Urinary bladder (tissue), 4 donors: ENCODE data around the gene SLC25A22. TPM values are rescaled to one million over a fixed set of nuclear protein-coding genes. Genes with fewer than 3 reads are reported as not detected.

Experiments used
- DNase-seq: peaks from one replicate; pipeline ENCODE4 v3.0.0-alpha.2; 2015; ENCODE audit errors: extremely low spot score
- H3K27ac ChIP-seq: one replicate; pipeline ENCODE4 v1.5.1; 2013; ENCODE audit warnings: low read depth, mild to moderate bottlenecking, moderate library complexity
- H3K36me3 ChIP-seq: one replicate; pipeline ENCODE4 v1.6.1; 2013; ENCODE audit warnings: mild to moderate bottlenecking, moderate library complexity; ENCODE audit not compliant: insufficient read depth
- H3K4me1 ChIP-seq: one replicate; pipeline ENCODE4 v1.6.1; 2013; ENCODE audit warnings: mild to moderate bottlenecking, moderate library complexity; ENCODE audit not compliant: insufficient read depth
- H3K4me3 ChIP-seq: one replicate; pipeline ENCODE4 v1.5.1; 2013; ENCODE audit warnings: low read depth, low read length
- WGBS: extraction: QIAGEN DNeasy Blood & Tissue Kit; methylation state at CpG from one replicate; pipeline ENCODE4 v1.1.7; 2013; 5-methylcytosine and 5-hydroxymethylcytosine counted together
- polyA plus RNA-seq: library from polyadenylated mRNA; stranded (reverse); fragments of 200-250 nt; gene quantifications from one replicate; pipeline ENCODE4 v1.2.3, GENCODE V29; 2013
- total RNA-seq: library from RNA; depleted of rRNA; stranded (reverse); fragments of >200 nt; gene quantifications from one replicate; pipeline ENCODE4 v1.2.3, GENCODE V29; 2014
- donor health status: healthy with polysubstance abuse.
- donor health status: healthy.

The SLC25A22 gene
- total and polyA plus RNA-seq, 2 donors: 7.5 to 17.1 TPM

DNA sequence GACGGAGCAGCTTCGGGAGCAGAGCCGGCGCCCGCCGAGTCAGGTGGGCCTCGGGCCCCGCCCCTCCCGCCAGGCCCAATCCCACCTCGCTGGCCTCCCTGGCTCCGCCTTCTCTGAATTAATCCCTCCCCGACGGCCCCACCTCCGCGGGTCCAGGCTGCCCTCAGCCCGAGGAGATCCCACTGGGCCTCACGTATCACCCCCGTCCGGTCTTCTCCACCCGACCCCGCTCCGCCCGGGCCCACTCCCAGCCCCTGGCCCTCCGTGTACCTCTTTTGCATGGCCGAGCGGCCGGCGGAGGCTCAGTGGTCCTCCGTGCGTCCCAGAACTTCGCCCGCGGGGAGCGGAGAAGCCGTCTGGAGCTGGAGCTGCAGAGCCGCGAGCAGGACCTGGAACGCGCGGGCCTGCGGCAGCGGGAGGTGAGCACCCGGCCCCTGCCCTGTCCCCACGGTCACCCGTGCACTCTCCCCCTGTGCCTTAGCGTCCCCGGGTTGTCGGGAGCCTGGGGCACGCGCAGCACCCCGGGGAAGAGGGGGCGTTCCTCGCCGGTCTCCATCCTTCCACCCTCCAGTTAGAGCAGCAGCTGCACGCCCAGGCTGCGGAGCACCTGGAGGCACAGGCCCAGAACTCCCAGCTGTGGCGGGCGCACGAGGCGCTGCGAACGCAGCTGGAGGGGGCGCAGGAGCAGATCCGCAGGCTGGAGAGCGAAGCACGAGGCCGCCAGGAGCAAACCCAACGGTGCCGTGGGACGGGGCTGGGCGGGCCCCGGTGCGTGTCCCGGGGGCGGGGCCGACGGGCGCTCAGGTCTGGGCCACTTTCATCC lies 32.4 kb upstream of the SLC25A22 start:
- 4% methylated on average over 78 of the region's 78 CpGs for WGBS
- peak overlapping the region; percentile 16 for H3K4me3 ChIP-seq
- H3K36me3 ChIP-seq: no peaks in the 10 kb centered on the region
- peaks cover 2% of the 10 kb centered on the region for H3K4me1 ChIP-seq
- no peak for DNase-seq
- H3K27ac ChIP-seq: no peak overlapping the region

DNA sequence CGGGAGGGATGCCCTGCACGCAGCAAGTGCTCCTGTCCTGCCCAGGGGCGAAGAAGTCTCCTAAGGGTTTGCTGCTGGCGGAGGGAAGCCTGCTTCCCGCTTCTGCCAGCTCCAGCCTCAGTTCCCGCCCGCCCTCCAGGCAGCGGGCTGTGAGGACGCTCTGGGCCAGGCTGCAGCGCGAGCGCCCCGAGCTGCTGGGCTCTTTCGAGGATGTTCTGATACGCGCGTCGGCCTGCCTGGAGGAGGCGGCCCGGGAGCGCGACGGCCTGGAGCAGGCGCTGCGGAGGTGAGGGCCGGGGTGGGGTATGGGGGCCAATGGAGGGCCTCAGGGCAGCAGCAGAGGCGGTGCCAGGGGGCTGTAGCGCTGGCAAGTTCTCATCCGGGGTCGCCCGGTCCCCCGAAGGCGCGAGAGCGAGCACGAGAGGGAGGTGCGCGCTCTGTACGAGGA lies 31.8 kb upstream of the SLC25A22 start:
- Histone ChIP-seq H3K36me3 (peaks cover under 1% of the 10 kb centered on the region), H3K4me1 (peaks cover 2% of the 10 kb centered on the region), H3K27ac (no peak overlapping the region), H3K4me3 (peak overlapping the region; percentile 14)
- no peak for DNase-seq
- WGBS: 3% methylated on average over 39 of the region's 39 CpGs

DNA sequence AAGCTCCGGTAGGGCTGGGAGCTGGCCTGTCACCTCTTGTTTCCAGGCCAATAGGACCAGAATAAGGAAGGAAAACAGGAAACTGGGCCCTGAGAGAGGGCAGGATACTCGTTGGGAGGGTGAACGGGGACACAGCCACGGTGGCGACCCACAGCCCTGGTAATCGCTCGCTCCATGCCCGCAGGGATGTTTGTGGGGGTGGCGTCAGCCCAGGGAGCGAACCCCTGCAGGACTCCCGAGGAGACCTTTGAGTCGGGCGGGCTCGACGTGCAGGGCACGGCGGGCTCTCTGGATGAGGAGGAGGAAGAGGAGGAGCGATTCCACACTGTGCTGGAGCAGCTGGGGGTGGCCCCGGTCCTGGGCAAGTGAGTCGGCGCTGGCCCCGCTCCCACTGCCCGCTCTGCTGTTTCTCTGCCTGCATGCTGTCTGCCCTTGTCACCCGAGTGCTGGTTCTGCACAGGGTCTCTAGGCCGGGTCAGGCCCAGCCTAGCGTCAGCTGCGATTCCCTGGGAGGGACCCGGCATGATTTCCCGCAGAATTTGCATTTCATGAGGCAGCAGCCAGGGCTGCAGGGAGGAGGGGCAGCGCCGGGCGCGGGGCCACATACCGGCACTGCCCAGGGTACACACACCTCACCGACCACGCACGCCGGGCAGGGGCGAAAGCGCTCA lies 31.2 kb upstream of the SLC25A22 start:
- H3K4me3 ChIP-seq: peak overlapping the region; percentile 14
- peaks cover 2% of the 10 kb centered on the region for H3K4me1 ChIP-seq
- no peak overlapping the region for H3K27ac ChIP-seq
- no peak for DNase-seq
- peaks cover 5% of the 10 kb centered on the region for H3K36me3 ChIP-seq
- 16% methylated on average over 40 of the region's 40 CpGs for WGBS

DNA sequence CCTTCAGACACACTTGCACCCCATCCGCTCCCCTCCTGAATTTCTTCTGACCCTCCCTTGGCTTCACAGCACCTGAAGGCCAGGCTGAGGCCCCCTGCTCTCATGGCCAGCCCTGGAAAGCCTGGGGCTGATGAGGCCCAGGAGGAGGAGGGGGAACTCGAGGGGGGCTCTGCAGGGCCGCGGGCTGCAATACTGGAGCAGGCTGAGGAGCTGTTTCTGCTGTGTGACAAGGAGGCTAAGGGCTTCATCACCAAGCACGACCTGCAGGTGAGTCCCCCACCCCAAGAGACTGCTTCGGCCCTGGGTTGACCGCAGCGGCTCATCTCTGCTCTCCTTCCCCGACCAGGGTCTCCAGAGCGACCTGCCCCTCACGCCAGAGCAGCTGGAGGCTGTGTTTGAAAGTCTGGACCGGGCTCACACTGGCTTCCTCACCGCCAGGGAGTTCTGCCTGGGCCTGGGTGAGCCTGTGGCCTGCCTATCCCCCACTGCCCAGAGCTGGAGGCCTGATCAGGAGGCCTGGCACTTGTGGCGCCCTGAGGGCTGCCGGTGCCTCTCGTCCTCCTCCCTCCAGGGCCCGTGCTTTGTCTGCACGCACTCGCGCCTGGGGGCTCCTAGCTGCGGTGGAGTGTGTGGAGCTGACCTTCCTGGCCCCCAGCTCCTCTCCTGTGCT lies 30.6 kb upstream of the SLC25A22 start:
- DNase-seq: no peak
- WGBS: 68% methylated on average over 21 of the region's 21 CpGs
- peaks cover 5% of the 10 kb centered on the region for H3K36me3 ChIP-seq
- H3K27ac ChIP-seq: no peak overlapping the region
- H3K4me3 ChIP-seq: no peak overlapping the region
- peaks cover 2% of the 10 kb centered on the region for H3K4me1 ChIP-seq

DNA sequence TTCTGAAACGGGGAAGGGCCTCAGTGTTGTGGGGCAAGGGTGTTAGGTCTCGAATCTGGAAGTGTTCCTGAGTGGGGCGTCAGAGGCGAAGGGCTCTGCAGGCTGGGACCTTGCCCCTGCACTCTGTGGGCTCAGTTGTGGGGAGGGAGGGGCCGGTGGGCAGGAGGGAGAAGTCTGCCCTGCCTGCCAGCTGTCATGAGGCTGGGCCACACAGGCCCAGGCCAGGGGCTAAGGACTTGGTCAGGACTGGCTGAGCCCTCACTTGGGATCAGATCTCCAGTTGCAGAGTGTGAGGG lies 29.8 kb upstream of the SLC25A22 start, which contains the start of gene CRACR2B:
CRACR2B (plus strand) TSS at position 23 of the 296 bp plus-strand sequence. CDS start 689 bp downstream, outside the sequence.
- WGBS: 69% methylated on average over 5 of the region's 5 CpGs
- peak within 1 kb of the TSS; percentile 76 for H3K27ac ChIP-seq
- H3K4me3 ChIP-seq: peak within 1 kb of the TSS; percentile 36
- H3K36me3 ChIP-seq: peaks cover 5% of the 10 kb centered on the region
- DNase-seq: no peak
- H3K4me1 ChIP-seq: peaks cover 2% of the 10 kb centered on the region

DNA sequence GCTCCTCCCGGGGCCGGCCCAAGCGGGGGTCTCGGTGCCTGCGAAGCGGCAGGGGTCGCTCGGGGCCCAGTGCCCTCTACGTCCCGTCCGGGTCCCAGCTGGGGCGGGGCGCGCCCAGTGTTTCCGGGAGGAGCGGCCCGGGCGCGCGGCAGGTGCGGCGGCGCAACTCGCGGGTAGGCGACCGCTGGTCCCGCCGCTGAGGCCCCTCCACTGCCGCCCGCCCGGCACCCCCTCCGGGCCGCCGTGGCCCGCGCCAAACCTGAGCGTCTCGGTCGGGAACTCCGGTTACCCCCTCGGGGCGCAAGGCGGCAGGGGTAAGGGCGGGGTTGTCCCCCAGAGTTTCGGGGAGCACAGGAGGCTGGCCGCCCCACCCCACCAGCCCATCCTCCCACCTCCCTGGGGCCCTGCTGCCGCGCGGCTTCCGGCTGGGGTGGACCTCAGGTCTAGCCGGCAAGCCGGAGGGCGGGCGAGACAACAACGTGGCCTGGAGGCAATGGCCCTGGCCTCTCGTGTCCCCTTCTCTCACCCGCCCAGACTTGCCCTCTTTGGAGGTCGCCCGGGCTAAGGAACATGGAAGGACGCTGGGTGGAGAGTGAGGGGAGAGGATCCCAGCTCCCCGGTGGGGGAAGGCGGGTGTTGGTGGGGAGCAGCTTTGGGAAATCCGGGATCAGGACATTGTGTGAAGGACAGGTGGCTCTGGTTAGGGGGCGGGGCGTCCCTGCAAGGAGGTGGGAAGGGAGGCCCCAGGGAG lies 29.2 kb upstream of the SLC25A22 start:
- peaks cover 5% of the 10 kb centered on the region for H3K36me3 ChIP-seq
- DNase-seq: no peak
- H3K4me3 ChIP-seq: peak overlapping the region; percentile 36
- peaks cover 2% of the 10 kb centered on the region for H3K4me1 ChIP-seq
- WGBS: 9% methylated on average over 66 of the region's 66 CpGs
- H3K27ac ChIP-seq: peak overlapping the region; percentile 76

DNA sequence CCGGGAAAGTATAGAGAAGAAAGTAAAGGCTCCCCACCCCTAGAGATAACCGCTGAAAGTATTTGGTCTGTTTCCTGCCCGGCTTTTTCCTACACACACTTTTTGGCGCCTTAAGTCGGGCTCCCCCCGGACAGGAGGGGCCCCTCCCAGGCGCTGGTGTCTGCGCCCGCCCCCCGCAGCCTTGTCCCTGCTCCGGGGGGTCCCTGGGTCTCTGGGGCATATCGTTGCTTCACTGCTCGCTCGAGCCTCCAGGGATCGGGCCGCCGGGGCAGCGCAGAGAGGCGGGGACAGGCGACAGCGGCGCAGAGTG lies 28.7 kb upstream of the SLC25A22 start:
- WGBS: 2% methylated on average over 22 of the region's 22 CpGs
- no peak for DNase-seq
- H3K27ac ChIP-seq: peak overlapping the region; percentile 76
- peaks cover 2% of the 10 kb centered on the region for H3K4me1 ChIP-seq
- peaks cover 5% of the 10 kb centered on the region for H3K36me3 ChIP-seq
- peak overlapping the region; percentile 36 for H3K4me3 ChIP-seq

DNA sequence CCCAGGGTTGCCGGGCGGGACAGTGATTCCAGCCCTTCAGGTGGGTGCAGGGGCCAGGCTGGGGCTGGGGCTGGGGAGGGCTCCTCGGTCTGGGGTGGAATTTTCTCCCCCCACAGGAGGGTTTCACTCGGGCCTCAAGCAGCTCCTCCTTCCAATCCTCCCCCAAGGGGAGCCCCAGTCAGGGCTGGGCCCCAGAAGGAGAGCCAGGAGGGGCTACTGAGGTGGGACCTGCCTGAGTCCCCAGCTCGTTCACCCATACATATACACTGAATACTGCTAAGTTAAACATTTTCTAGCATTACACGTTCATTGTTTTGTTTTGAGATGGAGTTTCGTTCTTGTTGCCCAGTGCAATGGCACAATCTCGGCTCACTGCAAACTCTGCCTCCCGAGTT lies 28.1 kb upstream of the SLC25A22 start:
- 78% methylated on average over 9 of the region's 9 CpGs for WGBS
- peaks cover 5% of the 10 kb centered on the region for H3K36me3 ChIP-seq
- peak overlapping the region; percentile 72 for H3K27ac ChIP-seq
- DNase-seq: no peak
- peaks cover 2% of the 10 kb centered on the region for H3K4me1 ChIP-seq
- H3K4me3 ChIP-seq: no peak overlapping the region

DNA sequence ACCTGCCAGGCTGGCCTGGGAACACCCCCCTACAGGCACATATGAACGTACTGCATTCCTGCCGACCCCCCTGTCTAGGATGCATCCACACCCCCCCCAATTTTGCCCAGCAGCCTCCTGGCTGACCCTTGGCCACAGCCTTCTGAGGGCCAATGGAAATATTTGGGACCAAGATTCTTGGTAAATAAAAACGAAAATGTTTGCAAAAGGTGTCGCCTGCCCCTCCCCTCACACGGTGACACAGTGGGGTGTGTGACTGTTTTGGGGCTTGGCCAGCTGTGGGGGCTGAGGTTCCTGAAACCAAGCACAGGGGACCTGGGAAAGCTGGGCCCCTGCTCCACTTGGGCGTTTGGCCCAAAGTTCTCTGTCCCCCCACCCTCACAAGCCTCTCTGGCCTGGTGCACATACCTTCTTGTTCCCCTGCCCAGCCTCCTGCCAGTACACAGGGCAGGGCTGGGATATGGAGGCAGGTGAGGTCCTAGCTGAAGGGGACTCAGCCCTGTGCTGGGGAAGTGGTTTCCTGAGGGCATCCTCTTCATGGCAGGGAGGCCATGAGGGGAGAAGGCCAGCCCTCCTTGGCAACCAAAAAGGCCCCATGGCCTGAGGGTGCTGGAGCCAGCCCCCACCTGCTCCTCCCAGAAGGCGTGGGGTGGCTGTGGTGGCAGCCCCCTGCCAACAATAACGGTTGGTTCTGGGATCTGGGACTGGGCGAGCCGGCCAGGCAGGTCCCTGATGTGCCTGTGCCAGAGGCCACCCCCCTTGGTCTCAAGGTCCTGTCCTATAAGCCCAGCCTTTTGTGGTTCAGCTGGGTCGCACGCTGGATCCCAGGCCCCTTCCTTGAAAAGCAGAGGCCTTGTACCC lies 27.5 kb upstream of the SLC25A22 start:
- WGBS: 75% methylated on average over 12 of the region's 12 CpGs
- peak overlapping the region; percentile 72 for H3K27ac ChIP-seq

DNA sequence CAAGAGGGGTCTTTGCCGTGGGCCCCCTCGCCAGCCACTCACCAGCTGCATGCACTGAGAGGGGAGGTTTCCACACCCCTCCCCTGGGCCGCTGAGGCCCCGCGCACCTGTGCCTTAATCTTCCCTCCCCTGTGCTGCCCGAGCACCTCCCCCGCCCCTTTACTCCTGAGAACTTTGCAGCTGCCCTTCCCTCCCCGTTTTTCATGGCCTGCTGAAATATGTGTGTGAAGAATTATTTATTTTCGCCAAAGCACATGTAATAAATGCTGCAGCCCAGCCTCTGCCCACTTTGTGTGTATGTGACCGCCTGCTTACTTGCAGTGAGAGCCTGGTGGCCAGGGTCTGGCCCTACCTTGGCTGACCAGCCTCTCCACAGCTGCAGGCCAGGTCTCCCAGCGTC lies 26.9 kb upstream of the SLC25A22 start:
- DNase-seq: no peak
- 84% methylated on average over 11 of the region's 11 CpGs for WGBS
- Histone ChIP-seq H3K4me1 (peaks cover 2% of the 10 kb centered on the region), H3K4me3 (no peak overlapping the region), H3K36me3 (peaks cover 5% of the 10 kb centered on the region), H3K27ac (no peak overlapping the region)

More for the DNA sequence above, 27.5 kb upstream of the SLC25A22 start:
- Histone ChIP-seq H3K4me3 (no peak overlapping the region), H3K36me3 (peaks cover 5% of the 10 kb centered on the region), H3K4me1 (peaks cover 2% of the 10 kb centered on the region)
- no peak for DNase-seq

DNA sequence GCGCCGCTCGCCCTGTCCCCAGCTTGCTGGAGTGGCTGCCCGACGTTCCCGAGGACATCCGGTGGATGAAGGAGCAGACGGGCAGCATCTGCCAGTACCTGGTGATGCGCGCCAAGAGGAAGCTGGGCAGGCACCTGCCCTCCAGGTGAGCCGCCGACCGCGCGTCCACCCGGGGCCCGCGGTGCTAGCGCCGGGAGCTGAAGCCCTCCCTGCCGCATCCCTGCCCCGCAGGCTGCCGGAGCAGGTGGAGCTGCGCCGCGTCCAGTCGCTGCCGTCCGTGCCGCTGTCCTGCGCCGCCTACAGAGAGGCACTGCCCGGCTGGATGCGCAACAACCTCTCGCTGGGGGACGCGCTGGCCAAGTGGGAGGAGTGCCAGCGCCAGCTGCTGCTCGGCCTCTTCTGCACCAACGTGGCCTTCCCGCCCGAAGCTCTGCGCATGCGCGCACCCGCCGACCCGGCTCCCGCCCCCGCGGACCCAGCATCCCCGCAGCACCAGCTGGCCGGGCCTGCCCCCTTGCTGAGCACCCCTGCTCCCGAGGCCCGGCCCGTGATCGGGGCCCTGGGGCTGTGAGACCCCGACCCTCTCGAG lies 26.3 kb upstream of the SLC25A22 start:
- Histone ChIP-seq H3K4me3 (no peak overlapping the region), H3K4me1 (no peaks in the 10 kb centered on the region), H3K27ac (no peak overlapping the region), H3K36me3 (peaks cover 5% of the 10 kb centered on the region)
- 80% methylated on average over 59 of the region's 59 CpGs for WGBS
- DNase-seq: no peak

DNA sequence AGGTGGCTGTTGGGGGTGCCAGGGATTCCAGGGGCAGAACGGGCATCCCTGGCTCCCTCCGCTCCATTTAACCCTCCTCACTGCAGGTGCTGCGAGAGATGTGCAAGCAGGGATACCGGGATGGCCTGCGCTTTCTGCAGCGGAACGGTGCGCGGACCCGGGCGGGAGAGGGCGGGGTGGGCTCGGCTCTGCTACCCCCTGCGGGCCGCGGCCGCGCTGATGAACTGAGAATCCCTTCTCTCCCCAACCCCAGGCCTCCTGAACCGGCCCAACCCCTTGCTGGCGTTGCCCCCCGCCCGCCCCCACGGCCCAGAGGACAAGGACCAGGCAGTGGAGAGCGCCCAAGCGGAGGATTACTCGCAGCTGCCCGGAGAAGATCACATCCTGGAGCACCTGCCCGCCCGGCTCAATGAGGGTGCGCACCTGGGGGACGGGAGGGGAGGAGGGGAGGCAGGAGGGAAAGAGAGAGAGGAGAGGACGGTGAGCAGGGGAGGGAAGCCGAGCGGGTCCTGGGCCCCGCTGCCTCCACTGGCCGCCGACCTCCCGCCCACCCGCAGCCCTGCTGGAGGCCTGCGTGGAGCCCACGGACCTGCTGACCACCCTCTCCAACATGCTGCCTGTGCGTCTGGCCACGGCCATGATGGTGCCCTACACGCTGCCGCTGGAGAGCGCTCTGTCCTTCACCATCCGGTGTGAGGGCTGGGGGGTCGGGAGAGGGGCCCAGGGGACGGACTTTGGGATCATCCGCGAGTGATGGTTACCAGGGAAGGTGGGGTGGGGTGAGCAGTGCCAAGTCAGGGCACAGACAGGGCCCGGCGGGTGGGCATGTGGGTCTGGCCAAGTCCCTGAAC lies 25.6 kb upstream of the SLC25A22 start:
- no peak overlapping the region for H3K27ac ChIP-seq
- no peak for DNase-seq
- H3K36me3 ChIP-seq: peaks cover 5% of the 10 kb centered on the region
- 87% methylated on average over 53 of the region's 53 CpGs for WGBS
- no peaks in the 10 kb centered on the region for H3K4me1 ChIP-seq
- H3K4me3 ChIP-seq: no peak overlapping the region
